IPS-18c (cell line): ENCODE results near the gene FANCG.

Source experiments
- H3K4me3 ChIP-seq: 2 replicates; pipeline ENCODE4 v1.7.0; 2013; ENCODE audit warnings: low read depth, mild to moderate bottlenecking, low read length, moderate library complexity; ENCODE audit not compliant: insufficient read depth
- H3K9me3 ChIP-seq: one replicate; pipeline ENCODE4 v1.6.1; 2013; ENCODE audit warnings: mild to moderate bottlenecking, low read length, moderate library complexity; ENCODE audit not compliant: control insufficient read depth, insufficient read depth

FANCG gene

GRCh38 chr9:35042891-35043545 lies 36.7 kb downstream of the FANCG start:
- Histone ChIP-seq H3K4me3 (no peak overlapping the region), H3K9me3 (peaks cover 2% of the 10 kb centered on the region)

GRCh38 chr9:35042081-35042604 lies 37.6 kb downstream of the FANCG start:
- H3K4me3 ChIP-seq = no peak overlapping the region
- peaks cover 2% of the 10 kb centered on the region for H3K9me3 ChIP-seq

GRCh38 chr9:35035851-35036701 lies 43.7 kb downstream of the FANCG start:
- Histone ChIP-seq H3K4me3 (no peak overlapping the region; the same call in 1 of the 2 replicates), H3K9me3 (peaks cover 4% of the 10 kb centered on the region)

GRCh38 chr9:35033101-35033500 lies 46.6 kb downstream of the FANCG start:
- H3K4me3 ChIP-seq = no peak overlapping the region
- peaks cover 10% of the 10 kb centered on the region for H3K9me3 ChIP-seq

GRCh38 chr9:35029852-35030251 lies 49.9 kb downstream of the FANCG start:
- H3K4me3 ChIP-seq = no peak overlapping the region

GRCh38 chr9:35029241-35029640 lies 50.5 kb downstream of the FANCG start:
- H3K9me3 ChIP-seq = peaks cover 8% of the 10 kb centered on the region
- no peak overlapping the region for H3K4me3 ChIP-seq

More at GRCh38 chr9:35029852-35030251, 49.9 kb downstream of the FANCG start:
- H3K9me3 ChIP-seq = peaks cover 8% of the 10 kb centered on the region

- Histone ChIP-seq H3K4me3 (no peak overlapping the region), H3K9me3 (peaks cover 8% of the 10 kb centered on the region)
Observed at GRCh38 chr9:35028341-35028740, 51.4 kb downstream of the FANCG start.

GRCh38 chr9:35027860-35028259 lies 51.9 kb downstream of the FANCG start:
- peaks cover 8% of the 10 kb centered on the region for H3K9me3 ChIP-seq
- H3K4me3 ChIP-seq = no peak overlapping the region

- H3K4me3 ChIP-seq = no peak overlapping the region
- H3K9me3 ChIP-seq = peaks cover 8% of the 10 kb centered on the region
Observed at GRCh38 chr9:35027374-35027773, 52.4 kb downstream of the FANCG start.

GRCh38 chr9:35026671-35027070 lies 53.1 kb downstream of the FANCG start:
- Histone ChIP-seq H3K9me3 (peaks cover 8% of the 10 kb centered on the region), H3K4me3 (no peak overlapping the region)
